Embryonic facial prominence (tissue), 1 donor: ENCODE results near the gene CDS2.
A peak's percentile ranks its signal among the peaks of the same experiment; 100 is the strongest.
"Not testable (repeated sequence)": the region's sequence is repeated elsewhere in the genome, so short reads cannot be mapped to it uniquely, and the experiment has no call there.

Experiments used
- DNase-seq: peaks from one replicate; pipeline ENCODE4 v3.0.0-alpha.2; 2016; ENCODE audit errors: extremely low spot score

Gene CDS2

DNA sequence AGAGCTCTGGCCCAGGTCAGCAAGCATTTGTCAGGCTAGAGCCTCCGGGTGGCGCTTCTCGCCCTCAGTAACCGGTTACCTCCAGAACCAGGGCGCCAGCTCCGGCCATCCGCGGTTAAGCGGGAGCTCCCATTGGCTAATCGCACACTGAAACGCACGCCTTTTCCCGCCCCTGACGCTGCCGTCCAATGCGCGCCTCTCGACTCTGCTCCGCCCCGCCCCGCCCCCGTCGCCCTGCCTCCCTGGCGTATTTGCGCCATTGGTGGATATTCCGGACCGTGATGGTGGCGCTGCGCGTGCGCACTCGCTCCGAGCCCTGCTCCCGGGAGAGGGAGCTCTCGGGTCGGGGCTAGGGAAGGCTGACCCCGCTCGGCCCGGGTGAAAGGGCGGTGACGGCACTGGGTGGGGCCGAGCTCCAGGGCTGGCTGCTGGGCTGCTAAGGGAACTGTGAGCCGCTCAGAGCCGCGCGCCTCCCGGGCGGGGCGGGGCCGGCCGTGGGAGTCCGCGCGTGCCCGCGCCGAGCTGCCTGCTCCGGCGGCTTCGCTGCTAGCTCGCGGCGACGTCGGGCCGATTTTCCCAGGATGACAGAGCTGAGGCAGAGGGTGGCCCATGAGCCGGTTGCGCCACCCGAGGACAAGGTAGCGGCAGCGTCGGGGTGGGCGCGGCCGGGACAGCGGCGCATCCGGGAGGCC, at the start of gene CDS2:
Gene CDS2, plus strand, starts transcription at position 497 of the 692 bp plus-strand sequence. Its CDS starts 85 bp downstream, at position 582.
- DNase-seq = peak; percentile 95

DNA sequence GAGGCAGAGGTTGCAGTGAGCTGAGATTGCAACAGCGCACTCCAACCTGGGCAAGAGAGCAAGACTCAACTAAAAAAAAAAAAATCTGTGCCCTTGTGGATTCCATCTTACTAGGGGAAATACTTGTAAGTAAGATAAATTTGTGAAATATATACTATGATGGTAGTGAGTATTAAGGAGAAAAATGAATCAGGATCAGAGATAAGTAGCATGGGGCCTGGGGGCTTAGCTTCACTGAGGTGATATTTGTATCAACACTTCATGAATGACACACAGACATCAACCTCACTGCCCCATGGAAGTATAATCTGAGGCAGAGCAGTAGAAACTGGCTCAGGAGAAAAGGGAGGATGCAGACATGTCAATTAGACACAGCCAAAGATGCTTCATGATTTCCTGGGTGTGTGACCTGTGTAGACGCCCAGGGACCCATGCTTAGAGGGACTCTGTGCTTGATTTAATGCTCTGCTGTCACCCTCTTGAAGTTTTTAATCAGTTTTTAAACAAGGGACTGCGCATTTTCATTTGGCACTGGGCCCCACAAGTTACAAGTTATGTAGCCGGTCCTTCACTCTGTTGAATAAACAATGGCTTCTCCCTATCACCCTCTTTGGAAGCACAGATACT, 48.9 kb upstream of the CDS2 start:
- no peak for DNase-seq

- DNase-seq = no peak
Measured at GRCh38 chr20:5078399-5078958, 48.3 kb upstream of the CDS2 start.

GRCh38 chr20:5080384-5080877, 46.4 kb upstream of the CDS2 start:
- DNase-seq = no peak

DNA sequence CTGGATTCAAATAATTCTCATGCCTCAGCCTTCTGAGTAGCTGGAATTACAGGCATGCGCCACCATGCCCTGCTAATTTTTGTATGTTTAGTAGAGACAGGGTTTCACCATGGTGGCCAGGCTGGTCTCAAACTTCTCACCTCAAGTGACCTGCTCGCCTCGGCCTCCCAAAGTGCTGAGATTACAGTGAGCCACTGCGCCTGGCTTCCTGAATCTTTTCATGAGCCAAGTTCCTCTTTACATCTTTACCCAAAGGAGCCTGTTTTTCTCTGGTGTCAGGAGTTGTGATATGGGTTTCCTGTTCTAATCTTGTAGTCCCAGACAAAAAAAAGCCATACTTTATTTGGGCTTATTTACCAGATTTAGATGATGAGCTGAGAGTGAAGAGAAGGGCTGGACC, 41.4 kb upstream of the CDS2 start:
- no peak for DNase-seq

- no peak for DNase-seq
Measured at GRCh38 chr20:5088688-5089087, 38.1 kb upstream of the CDS2 start.

- DNase-seq = no peak
Measured at GRCh38 chr20:5090191-5090590, 36.6 kb upstream of the CDS2 start.

- no peak for DNase-seq
Measured at GRCh38 chr20:5091902-5092301, 34.9 kb upstream of the CDS2 start.

GRCh38 chr20:5092765-5093339, 34.0 kb upstream of the CDS2 start:
- DNase-seq = no peak

DNA sequence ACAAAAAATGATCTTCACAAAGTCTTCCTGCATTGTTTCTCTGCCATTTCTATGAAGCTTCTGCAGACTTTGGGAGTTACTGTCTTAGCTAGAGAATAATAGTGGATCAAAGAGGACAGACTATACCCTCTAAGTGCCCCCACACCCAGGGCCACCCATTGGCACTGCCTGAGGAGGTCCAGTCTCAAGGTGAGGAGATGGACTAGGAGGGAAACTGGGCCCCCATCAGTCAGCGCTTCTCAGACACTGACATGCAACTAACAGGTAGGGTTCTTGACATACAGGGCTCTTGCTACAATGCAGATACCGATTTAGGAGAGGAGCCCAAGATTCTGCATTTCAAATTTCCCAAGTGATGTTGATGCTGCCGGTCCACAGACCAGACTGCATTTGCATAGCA, 31.4 kb upstream of the CDS2 start:
- no peak for DNase-seq

GRCh38 chr20:5095931-5096330, 30.9 kb upstream of the CDS2 start:
- DNase-seq = no peak

DNA sequence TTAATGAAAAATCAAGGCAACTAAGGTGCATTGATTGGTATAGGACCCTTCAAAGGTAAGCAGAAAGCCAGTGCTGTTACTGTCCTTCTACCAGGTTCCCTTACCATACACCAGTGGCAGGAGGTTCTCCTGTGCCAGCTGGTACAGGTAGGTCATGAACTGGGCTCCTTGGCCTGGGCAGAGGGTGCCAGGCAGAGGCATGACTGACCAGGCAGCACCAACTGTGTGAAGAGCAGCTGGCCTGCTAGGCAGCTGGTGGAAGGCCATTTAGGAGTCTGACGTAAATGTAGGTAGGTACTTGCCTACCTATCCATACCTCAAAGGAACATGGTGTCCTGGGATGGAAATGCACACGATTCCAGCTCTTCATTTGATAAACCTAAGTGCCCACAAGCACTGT, 30.3 kb upstream of the CDS2 start:
- DNase-seq = no peak

- DNase-seq = not testable (repeated sequence)
Measured at GRCh38 chr20:5099009-5099408, 27.8 kb upstream of the CDS2 start.

DNA sequence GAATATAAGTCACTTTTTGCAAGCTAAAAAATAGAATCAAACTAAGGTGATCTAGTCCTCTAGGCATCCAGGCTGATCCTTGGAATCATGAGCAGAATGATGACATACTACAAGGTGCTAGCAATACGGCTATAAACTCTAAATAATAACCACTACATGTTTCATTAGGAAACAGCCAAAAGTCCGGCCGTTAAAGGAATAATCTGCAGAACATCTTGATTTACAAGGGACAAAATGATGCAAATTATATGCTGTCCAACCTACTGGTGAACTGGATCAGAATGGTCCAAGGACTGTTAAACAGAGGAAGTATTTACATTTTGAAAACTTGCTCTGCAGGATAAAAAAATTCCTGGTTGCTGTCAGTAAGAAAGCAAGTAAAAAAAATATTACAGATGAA, 26.9 kb upstream of the CDS2 start:
- not testable (repeated sequence) for DNase-seq

GRCh38 chr20:5100684-5101347, 26.0 kb upstream of the CDS2 start:
- DNase-seq = no peak

- no peak for DNase-seq
Measured at GRCh38 chr20:5104479-5104878, 22.3 kb upstream of the CDS2 start.

DNA sequence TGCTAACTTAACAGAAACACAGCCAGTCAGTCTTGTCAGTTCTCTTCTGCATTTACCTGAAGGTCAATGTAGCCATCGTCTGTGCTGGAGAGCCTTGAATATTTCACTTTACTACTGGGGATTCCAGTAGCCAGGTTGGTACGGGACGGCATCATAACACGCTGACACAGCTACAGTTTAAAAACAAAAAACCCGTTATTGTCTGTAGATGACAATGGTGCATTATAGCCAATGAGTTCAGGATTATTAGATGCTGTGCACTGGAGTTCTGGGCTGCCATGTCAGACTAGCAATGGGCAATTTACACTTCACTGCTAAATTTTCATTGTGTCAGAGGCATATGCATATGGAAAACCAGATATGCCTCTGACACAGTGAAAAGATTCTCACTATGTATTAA, 17.5 kb upstream of the CDS2 start:
- DNase-seq = no peak

GRCh38 chr20:5113615-5113986, 13.2 kb upstream of the CDS2 start:
- DNase-seq = no peak

GRCh38 chr20:5114403-5114802, 12.4 kb upstream of the CDS2 start:
- no peak for DNase-seq

DNA sequence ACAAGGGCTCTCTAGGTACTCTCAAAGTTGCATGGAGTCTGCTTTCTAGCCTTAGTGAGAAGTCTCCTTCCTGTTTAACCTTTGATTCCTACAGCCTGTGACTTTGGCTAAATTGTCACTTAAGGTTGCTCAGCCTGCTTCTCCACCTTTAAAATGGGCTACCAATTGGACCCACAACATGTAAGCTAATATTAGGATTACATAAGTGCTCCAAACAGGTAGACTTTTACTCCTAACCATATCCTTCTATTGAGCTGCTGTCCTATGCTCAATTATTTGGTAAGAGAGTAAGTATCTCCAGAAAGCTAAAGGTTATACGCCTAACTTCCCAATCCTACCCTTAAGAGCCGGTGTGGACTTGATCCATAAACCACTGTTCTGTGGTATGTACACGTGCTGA, 9.9 kb upstream of the CDS2 start:
- no peak for DNase-seq

DNA sequence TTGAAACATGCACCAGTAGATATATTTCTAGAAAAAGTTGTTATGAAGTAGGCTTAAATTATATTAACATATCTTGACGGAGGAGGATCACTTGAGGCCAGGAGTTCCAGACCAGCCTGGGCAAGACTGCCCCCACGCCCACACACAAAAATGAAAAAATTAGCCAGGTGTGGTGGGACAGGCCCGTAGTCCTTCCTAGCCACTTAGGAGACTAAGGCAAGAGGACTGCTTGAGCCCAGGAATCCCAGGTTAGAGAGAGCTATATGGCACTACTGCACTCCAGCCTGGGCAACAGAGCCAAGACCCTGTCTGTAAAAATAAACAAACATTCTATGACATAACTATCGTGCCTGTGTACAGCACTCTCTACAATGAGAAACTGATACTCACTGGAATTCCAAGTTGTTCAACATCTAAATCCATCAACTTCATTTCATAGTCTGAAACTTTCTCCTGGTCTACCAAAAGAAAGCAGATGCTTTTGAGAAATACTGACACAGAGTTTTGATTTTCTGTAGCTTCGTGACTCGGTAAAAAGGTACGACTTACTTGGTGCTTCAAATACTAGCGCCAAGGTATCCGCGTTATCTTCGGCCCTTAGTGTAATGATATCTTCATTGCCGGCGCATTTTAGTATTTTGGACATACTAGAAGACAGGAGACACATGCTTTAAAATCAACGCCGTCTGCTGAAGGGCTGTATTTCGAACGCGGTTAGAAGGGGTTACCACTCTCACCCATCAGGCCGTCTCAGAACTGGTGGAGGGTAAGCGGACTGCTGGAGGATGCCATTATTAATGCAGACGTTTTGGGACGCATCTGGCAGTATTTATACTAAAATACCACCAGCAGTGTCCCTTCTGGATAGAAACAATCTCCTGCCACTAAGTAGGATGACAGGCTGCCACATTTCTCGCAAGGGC, 8.3 kb upstream of the CDS2 start:
- no peak for DNase-seq
